Neural cell (in vitro differentiated cells): ENCODE results near the gene MXRA7. TPM values are rescaled to one million over a fixed set of nuclear protein-coding genes. Genes with fewer than 3 reads are reported as not detected.

Experiments
- H2AFZ ChIP-seq: fragments of 200-600, 300-800 bp; sonication (generic), shearing (Covaris generic); 2 replicates; pipeline ENCODE4 v1.6.0; 2014; ENCODE audit warnings: low read depth, mild to moderate bottlenecking, antibody characterized with exemption, low read length, moderate library complexity
- H3F3A ChIP-seq: fragments of 200-600 bp; shearing (Covaris generic); 2 replicates; pipeline ENCODE4 v1.6.1; 2016; ENCODE audit warnings: mild to moderate bottlenecking, moderate library complexity, mixed read lengths, antibody characterized with exemption, low read length; ENCODE audit not compliant: insufficient read depth, poor library complexity, severe bottlenecking
- H3K27ac ChIP-seq: fragments of 200-600, 300-800 bp; sonication (generic), shearing (Covaris generic); 2 replicates; pipeline ENCODE4 v1.5.1; 2014; ENCODE audit warnings: mild to moderate bottlenecking, low read length, moderate library complexity
- H3K27me3 ChIP-seq: fragments of 300-800, 200-600 bp; sonication (generic), shearing (Covaris generic); 2 replicates; pipeline ENCODE4 v1.6.0; 2014; ENCODE audit warnings: mild to moderate bottlenecking, low read depth, low read length, moderate library complexity; ENCODE audit not compliant: insufficient read depth
- H3K36me3 ChIP-seq: fragments of 300-800, 200-600 bp; sonication (generic), shearing (Covaris generic); 2 replicates; pipeline ENCODE4 v1.5.1; 2014; ENCODE audit warnings: mild to moderate bottlenecking, antibody characterized with exemption, low read length, moderate library complexity; ENCODE audit not compliant: insufficient read depth
- H3K4me2 ChIP-seq: fragments of 300-800, 200-600 bp; sonication (generic), shearing (Covaris generic); 2 replicates; pipeline ENCODE4 v1.6.0; 2014; ENCODE audit warnings: mild to moderate bottlenecking, low read length
- H3K4me3 ChIP-seq: fragments of 300-800, 200-600 bp; sonication (generic), shearing (Covaris generic); 2 replicates; pipeline ENCODE4 v1.5.1; 2014; ENCODE audit warnings: mild to moderate bottlenecking, low read length, moderate library complexity
- H3K79me2 ChIP-seq: fragments of 200-600 bp; shearing (Covaris generic); replicated peaks from 2 replicates; pipeline ENCODE4 v1.6.0; 2014; ENCODE audit warnings: mild to moderate bottlenecking, low read length, moderate library complexity; ENCODE audit not compliant: insufficient read depth
- H3K9ac ChIP-seq: fragments of 300-800, 200-600 bp; sonication (generic), shearing (Covaris generic); 2 replicates; pipeline ENCODE4 v1.6.1; 2016; ENCODE audit warnings: mild to moderate bottlenecking, low read length, mixed read lengths
- H3K9me2 ChIP-seq: fragments of 200-600 bp; shearing (Covaris generic); 2 replicates; pipeline ENCODE4 v1.6.1; 2016; ENCODE audit warnings: mild to moderate bottlenecking, low read length, mixed read lengths; ENCODE audit not compliant: insufficient read depth
- H3K9me3 ChIP-seq: fragments of 200-600, 300-800 bp; sonication (generic), shearing (Covaris generic); 2 replicates; pipeline ENCODE4 v1.6.1; 2016; ENCODE audit warnings: mild to moderate bottlenecking, mixed run types, low read length, moderate library complexity, mixed read lengths
- H4K20me1 ChIP-seq: fragments of 200-600 bp; shearing (Covaris generic); 2 replicates; pipeline ENCODE4 v1.6.1; 2016; ENCODE audit warnings: mild to moderate bottlenecking, mixed run types; ENCODE audit not compliant: insufficient read depth
- EP300 ChIP-seq: fragments of 450-650 bp; conservative IDR thresholded peaks from 2 replicates; pipeline ENCODE4 v1.6.1; 2014; ENCODE audit warnings: antibody characterized with exemption, mild to moderate bottlenecking, moderate library complexity; ENCODE audit not compliant: poor library complexity, severe bottlenecking
- EZH2 ChIP-seq: fragments of 200-600, 300-800 bp; shearing (Covaris generic), sonication (generic); IDR thresholded peaks from 2 replicates; pipeline ENCODE4 v1.6.1; 2014; ENCODE audit warnings: antibody characterized with exemption, low read length, borderline replicate concordance, mild to moderate bottlenecking; ENCODE audit not compliant: insufficient read depth, poor library complexity, severe bottlenecking
- MXI1 ChIP-seq: fragments of 450-650 bp; conservative IDR thresholded peaks from 2 replicates; pipeline ENCODE4 v1.6.1; 2014; ENCODE audit warnings: antibody characterized with exemption, mild to moderate bottlenecking; ENCODE audit not compliant: poor library complexity, severe bottlenecking
- POLR2AphosphoS5 ChIP-seq: IDR thresholded peaks from 2 replicates; pipeline ENCODE4 v1.6.1; 2012
- RAD21 ChIP-seq: fragments of 450-650 bp; conservative IDR thresholded peaks from 2 replicates; pipeline ENCODE4 v1.6.1; 2014; ENCODE audit warnings: antibody characterized with exemption, mild to moderate bottlenecking, moderate library complexity
- SMC3 ChIP-seq: fragments of 450-650 bp; conservative IDR thresholded peaks from 2 replicates; pipeline ENCODE4 v1.6.1; 2014; ENCODE audit warnings: antibody characterized with exemption, mild to moderate bottlenecking, moderate library complexity; ENCODE audit not compliant: poor library complexity
- TAF1 ChIP-seq: IDR thresholded peaks from 2 replicates; pipeline ENCODE4 v1.6.1; 2012; ENCODE audit warnings: low read depth
- polyA plus RNA-seq: library from polyadenylated mRNA; depleted of rRNA; stranded (reverse); fragments of >200 nt; gene quantifications from 2 replicates; pipeline ENCODE4 v1.2.3, GENCODE V29; 2014
- TF ChIP-seq, protein P1 (sequence below): fragments of 450-650 bp; IDR thresholded peaks from 2 replicates; pipeline ENCODE4 v1.5.1; 2014; ENCODE audit warnings: antibody characterized with exemption, mild to moderate bottlenecking, moderate library complexity; ENCODE audit not compliant: poor library complexity, severe bottlenecking
- TF ChIP-seq, protein P2 (sequence below): IDR thresholded peaks from 2 replicates; pipeline ENCODE4 v1.6.1; 2012; ENCODE audit warnings: borderline replicate concordance

The MXRA7 gene
- polyA plus RNA-seq, 1 donor from 2014 or later: 143 TPM

DNA sequence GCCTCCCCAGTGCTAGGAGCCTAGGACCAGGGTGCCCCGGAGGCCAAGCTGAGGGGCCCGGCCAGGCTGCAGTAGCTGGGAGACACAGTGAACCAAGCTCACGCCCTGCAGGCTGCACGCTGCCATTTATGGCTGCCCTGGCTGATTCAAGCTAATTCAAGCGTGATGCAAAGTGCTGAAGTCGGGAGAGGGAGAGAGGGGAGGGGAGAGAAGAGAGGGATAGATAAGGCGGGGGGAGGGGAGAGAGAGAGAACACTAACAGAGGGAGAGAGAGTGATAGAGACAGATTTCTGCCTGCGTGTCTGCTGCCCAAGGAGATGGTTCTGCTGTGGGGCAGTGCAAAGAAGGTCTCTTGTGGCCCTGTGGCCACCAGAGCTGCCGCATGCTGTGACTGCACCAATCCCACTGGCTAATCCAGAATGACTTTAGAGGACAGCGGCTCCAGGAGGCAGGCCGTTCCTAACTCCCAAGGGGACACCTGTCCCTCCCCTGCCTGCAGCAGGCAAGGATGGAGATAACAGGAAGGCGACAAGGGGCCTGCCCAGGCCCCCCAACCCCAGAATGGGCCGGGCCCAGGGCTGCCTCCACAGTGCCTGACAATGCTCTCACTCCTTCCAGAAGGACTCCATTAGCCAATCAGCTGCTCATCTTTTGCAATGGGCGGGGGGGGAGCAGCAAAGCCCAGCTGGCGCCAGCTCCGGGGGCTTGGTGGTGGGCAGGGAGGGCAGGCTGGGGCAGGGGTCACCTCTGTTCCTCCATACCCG lies 12.9 kb downstream of the MXRA7 start:
- Histone ChIP-seq H3K4me3 (peak overlapping the region; percentile 56), H3F3A (no peaks in the 10 kb centered on the region), H2AFZ (peak overlapping the region; percentile 52), H3K27me3 (no peaks in the 10 kb centered on the region), H3K9me2 (no peaks in the 10 kb centered on the region), H3K4me2 (peak overlapping the region; percentile 26), H3K36me3 (no peaks in the 10 kb centered on the region), H3K27ac (peak overlapping the region; percentile 97), H3K9ac (peak overlapping the region; percentile 79), H3K79me2 (peaks cover 17% of the 10 kb centered on the region), H3K9me3 (no peaks in the 10 kb centered on the region), H4K20me1 (no peaks in the 10 kb centered on the region)
- TF ChIP-seq, protein P1, sequence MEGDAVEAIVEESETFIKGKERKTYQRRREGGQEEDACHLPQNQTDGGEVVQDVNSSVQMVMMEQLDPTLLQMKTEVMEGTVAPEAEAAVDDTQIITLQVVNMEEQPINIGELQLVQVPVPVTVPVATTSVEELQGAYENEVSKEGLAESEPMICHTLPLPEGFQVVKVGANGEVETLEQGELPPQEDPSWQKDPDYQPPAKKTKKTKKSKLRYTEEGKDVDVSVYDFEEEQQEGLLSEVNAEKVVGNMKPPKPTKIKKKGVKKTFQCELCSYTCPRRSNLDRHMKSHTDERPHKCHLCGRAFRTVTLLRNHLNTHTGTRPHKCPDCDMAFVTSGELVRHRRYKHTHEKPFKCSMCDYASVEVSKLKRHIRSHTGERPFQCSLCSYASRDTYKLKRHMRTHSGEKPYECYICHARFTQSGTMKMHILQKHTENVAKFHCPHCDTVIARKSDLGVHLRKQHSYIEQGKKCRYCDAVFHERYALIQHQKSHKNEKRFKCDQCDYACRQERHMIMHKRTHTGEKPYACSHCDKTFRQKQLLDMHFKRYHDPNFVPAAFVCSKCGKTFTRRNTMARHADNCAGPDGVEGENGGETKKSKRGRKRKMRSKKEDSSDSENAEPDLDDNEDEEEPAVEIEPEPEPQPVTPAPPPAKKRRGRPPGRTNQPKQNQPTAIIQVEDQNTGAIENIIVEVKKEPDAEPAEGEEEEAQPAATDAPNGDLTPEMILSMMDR: peak; percentile 37
- TF ChIP-seq EZH2: no peak
- TF ChIP-seq, protein P2, sequence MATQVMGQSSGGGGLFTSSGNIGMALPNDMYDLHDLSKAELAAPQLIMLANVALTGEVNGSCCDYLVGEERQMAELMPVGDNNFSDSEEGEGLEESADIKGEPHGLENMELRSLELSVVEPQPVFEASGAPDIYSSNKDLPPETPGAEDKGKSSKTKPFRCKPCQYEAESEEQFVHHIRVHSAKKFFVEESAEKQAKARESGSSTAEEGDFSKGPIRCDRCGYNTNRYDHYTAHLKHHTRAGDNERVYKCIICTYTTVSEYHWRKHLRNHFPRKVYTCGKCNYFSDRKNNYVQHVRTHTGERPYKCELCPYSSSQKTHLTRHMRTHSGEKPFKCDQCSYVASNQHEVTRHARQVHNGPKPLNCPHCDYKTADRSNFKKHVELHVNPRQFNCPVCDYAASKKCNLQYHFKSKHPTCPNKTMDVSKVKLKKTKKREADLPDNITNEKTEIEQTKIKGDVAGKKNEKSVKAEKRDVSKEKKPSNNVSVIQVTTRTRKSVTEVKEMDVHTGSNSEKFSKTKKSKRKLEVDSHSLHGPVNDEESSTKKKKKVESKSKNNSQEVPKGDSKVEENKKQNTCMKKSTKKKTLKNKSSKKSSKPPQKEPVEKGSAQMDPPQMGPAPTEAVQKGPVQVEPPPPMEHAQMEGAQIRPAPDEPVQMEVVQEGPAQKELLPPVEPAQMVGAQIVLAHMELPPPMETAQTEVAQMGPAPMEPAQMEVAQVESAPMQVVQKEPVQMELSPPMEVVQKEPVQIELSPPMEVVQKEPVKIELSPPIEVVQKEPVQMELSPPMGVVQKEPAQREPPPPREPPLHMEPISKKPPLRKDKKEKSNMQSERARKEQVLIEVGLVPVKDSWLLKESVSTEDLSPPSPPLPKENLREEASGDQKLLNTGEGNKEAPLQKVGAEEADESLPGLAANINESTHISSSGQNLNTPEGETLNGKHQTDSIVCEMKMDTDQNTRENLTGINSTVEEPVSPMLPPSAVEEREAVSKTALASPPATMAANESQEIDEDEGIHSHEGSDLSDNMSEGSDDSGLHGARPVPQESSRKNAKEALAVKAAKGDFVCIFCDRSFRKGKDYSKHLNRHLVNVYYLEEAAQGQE: peak; percentile 54
- peak; percentile 64 for TF ChIP-seq TAF1
- TF ChIP-seq SMC3: no peak
- peak; percentile 48 for TF ChIP-seq RAD21
- peak; percentile 59 for TF ChIP-seq EP300
- peak; percentile 62 for TF ChIP-seq MXI1
- TF ChIP-seq POLR2AphosphoS5: peak; percentile 61

DNA sequence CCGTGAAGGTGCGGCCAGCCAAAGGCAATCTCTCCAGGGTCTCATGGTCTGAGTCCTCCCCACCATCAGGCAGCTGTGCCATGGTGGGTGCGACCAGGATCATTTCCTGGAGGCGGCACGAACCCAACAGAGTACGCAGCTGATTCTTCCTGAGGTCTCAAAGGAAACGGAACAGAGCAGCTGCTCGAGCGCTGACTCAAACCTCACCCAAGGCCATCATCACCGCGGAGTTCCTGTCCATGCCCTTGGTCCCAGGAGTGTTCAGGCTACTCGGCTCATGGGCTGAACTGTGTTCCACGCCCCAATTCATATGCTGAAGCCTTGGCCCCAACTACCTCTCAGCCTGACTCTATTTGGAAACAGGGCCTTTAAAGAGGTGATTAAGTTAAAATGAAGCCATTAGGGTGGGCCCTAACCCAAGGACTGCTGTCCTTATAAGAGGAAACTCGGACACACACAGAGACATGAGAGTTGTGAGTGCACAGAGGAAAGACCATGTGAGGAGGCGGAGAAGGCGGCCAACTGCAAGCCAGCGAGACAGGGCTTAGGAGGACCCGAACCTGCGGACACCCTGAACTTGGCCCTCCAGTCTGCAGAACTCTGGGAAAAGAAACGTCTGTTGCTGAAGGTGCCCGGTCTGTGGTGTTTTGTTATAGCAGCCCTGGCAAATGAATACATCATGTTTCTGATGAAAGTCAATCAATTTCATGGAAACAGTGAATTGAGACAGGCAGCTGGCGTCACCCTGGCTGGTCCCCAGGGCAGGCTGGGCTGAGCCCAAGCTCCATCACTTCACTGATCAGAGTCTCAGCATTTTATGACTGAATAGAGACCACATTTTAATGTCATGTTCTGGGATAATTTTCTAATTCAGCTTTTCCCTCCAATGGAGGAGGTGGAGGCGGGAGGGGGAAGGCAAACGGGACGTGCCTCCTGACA lies 13.7 kb downstream of the MXRA7 start:
- Histone ChIP-seq H2AFZ (peak overlapping the region; percentile 52), H3K9ac (peak overlapping the region; percentile 79), H3K4me2 (peak overlapping the region; percentile 26), H3K36me3 (no peaks in the 10 kb centered on the region), H3K27me3 (no peaks in the 10 kb centered on the region), H3K79me2 (peaks cover 16% of the 10 kb centered on the region), H3K4me3 (peak overlapping the region; percentile 56), H3K27ac (peak overlapping the region; percentile 97), H3F3A (no peaks in the 10 kb centered on the region), H3K9me2 (no peaks in the 10 kb centered on the region), H3K9me3 (no peaks in the 10 kb centered on the region), H4K20me1 (no peaks in the 10 kb centered on the region)
- TF ChIP-seq, protein P2: no peak
- TF ChIP-seq RAD21 (no peak), EZH2 (no peak), EP300 (no peak), SMC3 (no peak), POLR2AphosphoS5 (no peak), TAF1 (no peak), MXI1 (no peak)
- TF ChIP-seq, protein P1: no peak
